ENCODE results near the gene CSNK2A2.

DNA sequence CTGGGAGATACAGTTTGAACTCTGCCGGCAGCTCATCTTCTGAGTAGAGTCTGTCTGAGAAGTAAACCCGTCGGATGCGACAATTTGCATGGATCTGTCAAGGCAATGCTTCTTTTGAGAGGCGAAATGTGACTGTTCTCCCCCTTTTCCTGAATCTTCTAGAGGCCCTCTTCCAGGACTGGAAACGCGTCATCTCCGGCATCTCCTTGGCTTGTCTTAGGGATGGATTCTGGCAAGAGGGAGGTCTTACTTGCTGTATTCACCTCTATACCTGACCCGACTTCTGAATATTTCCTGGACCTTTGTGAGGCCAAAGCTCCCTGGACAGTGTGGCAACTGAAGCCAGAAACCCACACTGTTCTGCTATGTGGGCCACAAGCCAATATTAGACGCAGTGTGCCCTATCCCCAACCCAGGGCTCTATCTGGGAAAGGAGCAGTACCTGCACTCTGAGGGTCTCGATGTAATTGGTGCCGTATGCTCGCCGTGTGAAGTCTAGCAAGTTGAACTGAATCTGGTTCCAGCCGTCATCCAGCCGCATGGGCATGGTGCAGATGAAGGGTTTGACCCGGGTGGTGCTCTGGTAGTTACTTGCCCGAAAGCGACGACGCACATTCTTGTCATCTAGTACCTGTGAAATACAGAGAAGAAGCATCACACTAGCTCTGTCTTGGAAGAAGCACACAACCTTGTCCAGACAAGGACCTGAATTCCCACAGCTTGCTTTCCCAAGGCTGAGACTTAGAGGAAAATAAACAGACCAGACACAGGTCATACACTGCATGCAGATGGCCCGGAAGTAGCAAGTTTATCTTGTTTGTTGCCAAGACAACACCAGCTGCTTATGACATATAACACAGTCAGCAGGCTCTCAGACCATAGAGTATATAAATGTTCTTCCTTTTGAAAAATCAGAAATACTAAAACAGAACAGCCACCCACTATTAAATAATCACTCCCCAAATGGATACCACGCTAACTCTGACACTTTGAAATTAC is 82.8 kb downstream of the CSNK2A2 start:
- no peak for TF ChIP-seq CTCF (IDR thresholded peaks at IDR 0.05; ENCODE audit: poor library complexity)
- TF ChIP-seq EZH2 (IDR thresholded peaks at IDR 0.05; ENCODE audit: borderline replicate concordance), result no peak
- no peak for TF ChIP-seq EZH2phosphoT487 (IDR thresholded peaks at IDR 0.05; ENCODE audit: low read depth, severe bottlenecking, unreplicated experiment)
